GM12878 (cell line): ENCODE measurements around the gene ZNF48. TPM values are rescaled to one million over a fixed set of nuclear protein-coding genes. Genes with fewer than 3 reads are reported as not detected.

ENCODE experiments used
- CHD1 ChIP-seq: IDR thresholded peaks from 2 replicates; pipeline ENCODE4 v1.6.1; 2012; ENCODE audit warnings: low read depth, low read length, improper control_type of control experiment
- CHD4 ChIP-seq: fragments of 200-600 bp; sonication (generic); IDR thresholded peaks from 2 replicates; pipeline ENCODE4 v1.6.1; 2016; ENCODE audit warnings: mild to moderate bottlenecking
- SMAD1 ChIP-seq: fragments of 450-650 bp; IDR thresholded peaks from 2 replicates; pipeline ENCODE4 v1.6.1; 2018; ENCODE audit warnings: mild to moderate bottlenecking, low read depth; ENCODE audit not compliant: partially characterized antibody
- TARDBP ChIP-seq: IDR thresholded peaks from 2 replicates; pipeline ENCODE4 v1.6.1; 2016; ENCODE audit warnings: borderline replicate concordance
- ZBTB40 ChIP-seq: fragments of 450-650 bp; IDR thresholded peaks from 2 replicates; pipeline ENCODE4 v1.6.1; 2016; ENCODE audit warnings: mild to moderate bottlenecking, moderate library complexity, borderline replicate concordance
- polyA plus RNA-seq, 11 experiments: library from polyadenylated mRNA; depleted of rRNA in 4 of 11; unstranded in 6 of 11; stranded (reverse) in 5 of 11; fragments of >200 nt; fragmentation: Nextera tagmentation in 4 of 11; fragmentation: Illumina TruSeq in 1 of 11; extraction: Ambion mirVana in 4 of 11; extraction: Trizol in 1 of 11; gene quantifications; 1 replicate in 1 of 11; 2 replicates in 10 of 11; pipeline versions ENCODE4 v1.2.1 to v1.2.3, GENCODE V29; 2011 to 2016; ENCODE audit warnings: inconsistent platforms in 2 of 11, missing spikeins in 2 of 11, low read depth in 1 of 11
- total RNA-seq, 4 experiments: library from RNA; depleted of rRNA in 3 of 4; stranded (reverse); fragments of >200 nt in 3 of 4; fragmentation: Illumina TruSeq in 1 of 4; extraction: Trizol in 1 of 4; gene quantifications; 2 replicates each; pipeline versions ENCODE4 v1.2.1 to v1.2.3, GENCODE V29; 2013 to 2021
- TF ChIP-seq, protein P1 (sequence below): fragments of 450-650 bp; IDR thresholded peaks from 2 replicates; pipeline ENCODE4 v1.6.1; 2017; ENCODE audit warnings: mild to moderate bottlenecking
- TF ChIP-seq, protein P2 (sequence below): fragments of 450-650 bp; IDR thresholded peaks from 2 replicates; pipeline ENCODE4 v1.6.1; 2017; ENCODE audit warnings: mild to moderate bottlenecking, moderate library complexity
- TF ChIP-seq, protein P3 (sequence below): fragments of 450-650 bp; IDR thresholded peaks from 2 replicates; pipeline ENCODE4 v1.6.1; 2016; ENCODE audit warnings: mild to moderate bottlenecking

ZNF48 gene
- total and polyA plus RNA-seq, 10 of the 15 experiments (the other 5 are each of a cell fraction or from before 2014, with no cell fraction given), result 0.14 to 12.0 (median 4.2) TPM

GRCh38 chr16:30375864-30376263 lies 19.4 kb upstream of the ZNF48 start (continued):
- TF ChIP-seq, protein P1, sequence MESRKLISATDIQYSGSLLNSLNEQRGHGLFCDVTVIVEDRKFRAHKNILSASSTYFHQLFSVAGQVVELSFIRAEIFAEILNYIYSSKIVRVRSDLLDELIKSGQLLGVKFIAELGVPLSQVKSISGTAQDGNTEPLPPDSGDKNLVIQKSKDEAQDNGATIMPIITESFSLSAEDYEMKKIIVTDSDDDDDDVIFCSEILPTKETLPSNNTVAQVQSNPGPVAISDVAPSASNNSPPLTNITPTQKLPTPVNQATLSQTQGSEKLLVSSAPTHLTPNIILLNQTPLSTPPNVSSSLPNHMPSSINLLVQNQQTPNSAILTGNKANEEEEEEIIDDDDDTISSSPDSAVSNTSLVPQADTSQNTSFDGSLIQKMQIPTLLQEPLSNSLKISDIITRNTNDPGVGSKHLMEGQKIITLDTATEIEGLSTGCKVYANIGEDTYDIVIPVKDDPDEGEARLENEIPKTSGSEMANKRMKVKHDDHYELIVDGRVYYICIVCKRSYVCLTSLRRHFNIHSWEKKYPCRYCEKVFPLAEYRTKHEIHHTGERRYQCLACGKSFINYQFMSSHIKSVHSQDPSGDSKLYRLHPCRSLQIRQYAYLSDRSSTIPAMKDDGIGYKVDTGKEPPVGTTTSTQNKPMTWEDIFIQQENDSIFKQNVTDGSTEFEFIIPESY, result no peak
- no peak for TF ChIP-seq ZBTB40
- TF ChIP-seq CHD1, result no peak
- TF ChIP-seq TARDBP, result no peak
- TF ChIP-seq, protein P2, sequence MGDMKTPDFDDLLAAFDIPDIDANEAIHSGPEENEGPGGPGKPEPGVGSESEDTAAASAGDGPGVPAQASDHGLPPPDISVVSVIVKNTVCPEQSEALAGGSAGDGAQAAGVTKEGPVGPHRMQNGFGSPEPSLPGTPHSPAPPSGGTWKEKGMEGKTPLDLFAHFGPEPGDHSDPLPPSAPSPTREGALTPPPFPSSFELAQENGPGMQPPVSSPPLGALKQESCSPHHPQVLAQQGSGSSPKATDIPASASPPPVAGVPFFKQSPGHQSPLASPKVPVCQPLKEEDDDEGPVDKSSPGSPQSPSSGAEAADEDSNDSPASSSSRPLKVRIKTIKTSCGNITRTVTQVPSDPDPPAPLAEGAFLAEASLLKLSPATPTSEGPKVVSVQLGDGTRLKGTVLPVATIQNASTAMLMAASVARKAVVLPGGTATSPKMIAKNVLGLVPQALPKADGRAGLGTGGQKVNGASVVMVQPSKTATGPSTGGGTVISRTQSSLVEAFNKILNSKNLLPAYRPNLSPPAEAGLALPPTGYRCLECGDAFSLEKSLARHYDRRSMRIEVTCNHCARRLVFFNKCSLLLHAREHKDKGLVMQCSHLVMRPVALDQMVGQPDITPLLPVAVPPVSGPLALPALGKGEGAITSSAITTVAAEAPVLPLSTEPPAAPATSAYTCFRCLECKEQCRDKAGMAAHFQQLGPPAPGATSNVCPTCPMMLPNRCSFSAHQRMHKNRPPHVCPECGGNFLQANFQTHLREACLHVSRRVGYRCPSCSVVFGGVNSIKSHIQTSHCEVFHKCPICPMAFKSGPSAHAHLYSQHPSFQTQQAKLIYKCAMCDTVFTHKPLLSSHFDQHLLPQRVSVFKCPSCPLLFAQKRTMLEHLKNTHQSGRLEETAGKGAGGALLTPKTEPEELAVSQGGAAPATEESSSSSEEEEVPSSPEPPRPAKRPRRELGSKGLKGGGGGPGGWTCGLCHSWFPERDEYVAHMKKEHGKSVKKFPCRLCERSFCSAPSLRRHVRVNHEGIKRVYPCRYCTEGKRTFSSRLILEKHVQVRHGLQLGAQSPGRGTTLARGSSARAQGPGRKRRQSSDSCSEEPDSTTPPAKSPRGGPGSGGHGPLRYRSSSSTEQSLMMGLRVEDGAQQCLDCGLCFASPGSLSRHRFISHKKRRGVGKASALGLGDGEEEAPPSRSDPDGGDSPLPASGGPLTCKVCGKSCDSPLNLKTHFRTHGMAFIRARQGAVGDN, result no peak
- no peak for TF ChIP-seq CHD4
- TF ChIP-seq SMAD1, result no peak
- TF ChIP-seq, protein P3, sequence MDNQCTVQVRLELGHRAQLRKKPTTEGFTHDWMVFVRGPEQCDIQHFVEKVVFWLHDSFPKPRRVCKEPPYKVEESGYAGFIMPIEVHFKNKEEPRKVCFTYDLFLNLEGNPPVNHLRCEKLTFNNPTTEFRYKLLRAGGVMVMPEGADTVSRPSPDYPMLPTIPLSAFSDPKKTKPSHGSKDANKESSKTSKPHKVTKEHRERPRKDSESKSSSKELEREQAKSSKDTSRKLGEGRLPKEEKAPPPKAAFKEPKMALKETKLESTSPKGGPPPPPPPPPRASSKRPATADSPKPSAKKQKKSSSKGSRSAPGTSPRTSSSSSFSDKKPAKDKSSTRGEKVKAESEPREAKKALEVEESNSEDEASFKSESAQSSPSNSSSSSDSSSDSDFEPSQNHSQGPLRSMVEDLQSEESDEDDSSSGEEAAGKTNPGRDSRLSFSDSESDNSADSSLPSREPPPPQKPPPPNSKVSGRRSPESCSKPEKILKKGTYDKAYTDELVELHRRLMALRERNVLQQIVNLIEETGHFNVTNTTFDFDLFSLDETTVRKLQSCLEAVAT, result no peak
